NCI-H146 (cell line): Measurements from ENCODE around the gene OLFML2B.

Source experiments
- DNase-seq: peaks from one replicate; lab custom pipeline; 2025; lab: John Stamatoyannopoulos, UW

The OLFML2B gene

GRCh38 chr1:162006081-162006480, 17.6 kb downstream of the OLFML2B start:
- no peak for DNase-seq

- no peak for DNase-seq
Observed at GRCh38 chr1:162004441-162004950, 19.2 kb downstream of the OLFML2B start.

DNA sequence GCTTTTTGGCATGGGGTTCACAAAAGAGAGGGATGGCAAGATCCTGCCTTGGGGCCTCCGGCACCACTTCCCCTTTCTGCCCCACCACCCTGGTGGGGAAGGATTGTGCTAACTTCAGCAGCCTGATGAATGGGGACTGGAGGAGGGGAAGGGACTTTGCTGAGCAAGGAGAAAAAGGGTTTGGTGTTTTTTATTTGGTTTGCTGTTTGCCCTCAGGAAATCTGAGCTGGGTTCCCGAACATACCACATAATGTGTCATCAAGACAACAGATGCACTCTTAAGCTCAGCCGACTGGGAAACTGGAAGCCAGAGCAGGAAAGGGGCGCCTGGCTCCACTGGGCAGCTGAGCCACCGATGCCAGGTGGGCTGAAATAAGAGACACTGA, 19.8 kb downstream of the OLFML2B start:
- DNase-seq = no peak

DNA sequence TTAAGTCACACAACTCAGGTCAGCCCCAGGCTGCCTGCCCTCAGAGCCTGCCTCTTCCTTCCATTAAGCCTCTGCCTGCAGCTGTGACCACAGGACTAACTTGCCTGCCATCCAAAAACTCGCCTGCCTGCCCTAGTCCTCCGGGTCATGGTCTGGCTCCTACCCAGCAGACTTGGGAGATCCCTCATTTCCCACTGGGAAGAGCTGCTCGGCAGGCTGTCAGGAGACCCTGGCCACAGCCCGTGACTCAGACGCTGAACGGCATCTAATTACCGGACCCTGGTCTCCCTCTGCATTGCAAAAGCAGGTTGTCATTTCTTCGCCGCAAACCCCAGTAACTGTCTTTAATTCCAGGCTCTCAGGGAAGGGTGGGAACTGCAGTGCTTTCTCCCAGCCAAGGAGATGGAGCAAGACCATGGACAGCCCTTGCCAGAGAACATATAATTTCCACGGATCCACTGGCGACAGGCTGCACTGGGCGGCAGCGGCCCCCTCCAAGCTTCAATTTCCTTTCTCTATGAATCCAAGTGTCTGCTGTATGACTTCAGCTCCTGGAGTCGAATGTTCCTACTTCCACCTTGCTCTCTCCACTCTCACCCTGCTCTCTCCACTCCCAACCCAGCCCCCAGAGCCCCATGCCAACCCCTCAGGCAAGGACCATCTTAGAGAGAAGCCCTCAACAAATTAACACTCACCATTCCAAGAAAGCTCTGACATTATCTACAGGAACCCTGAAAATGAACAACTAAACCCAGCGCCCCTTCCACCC, 20.4 kb downstream of the OLFML2B start:
- DNase-seq = no peak

DNA sequence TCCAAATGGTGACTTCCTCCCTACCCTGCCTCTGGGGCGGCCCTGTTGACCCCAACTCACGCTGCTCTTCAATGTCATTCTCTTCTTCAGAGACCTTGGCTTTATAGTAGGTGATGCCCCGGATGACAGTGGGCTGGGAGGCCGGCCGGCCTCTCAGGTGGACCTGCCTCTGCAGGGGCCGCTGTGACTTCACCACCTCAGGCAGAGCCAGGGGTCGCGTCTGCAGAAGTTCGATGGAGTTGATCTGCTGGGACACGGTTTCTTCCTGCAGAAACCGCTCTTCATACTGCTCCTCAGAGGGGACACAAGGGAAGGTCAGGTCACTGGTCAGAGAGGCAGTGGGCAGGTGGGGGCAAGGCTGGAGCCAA, 23.6 kb downstream of the OLFML2B start:
- no peak for DNase-seq

DNA sequence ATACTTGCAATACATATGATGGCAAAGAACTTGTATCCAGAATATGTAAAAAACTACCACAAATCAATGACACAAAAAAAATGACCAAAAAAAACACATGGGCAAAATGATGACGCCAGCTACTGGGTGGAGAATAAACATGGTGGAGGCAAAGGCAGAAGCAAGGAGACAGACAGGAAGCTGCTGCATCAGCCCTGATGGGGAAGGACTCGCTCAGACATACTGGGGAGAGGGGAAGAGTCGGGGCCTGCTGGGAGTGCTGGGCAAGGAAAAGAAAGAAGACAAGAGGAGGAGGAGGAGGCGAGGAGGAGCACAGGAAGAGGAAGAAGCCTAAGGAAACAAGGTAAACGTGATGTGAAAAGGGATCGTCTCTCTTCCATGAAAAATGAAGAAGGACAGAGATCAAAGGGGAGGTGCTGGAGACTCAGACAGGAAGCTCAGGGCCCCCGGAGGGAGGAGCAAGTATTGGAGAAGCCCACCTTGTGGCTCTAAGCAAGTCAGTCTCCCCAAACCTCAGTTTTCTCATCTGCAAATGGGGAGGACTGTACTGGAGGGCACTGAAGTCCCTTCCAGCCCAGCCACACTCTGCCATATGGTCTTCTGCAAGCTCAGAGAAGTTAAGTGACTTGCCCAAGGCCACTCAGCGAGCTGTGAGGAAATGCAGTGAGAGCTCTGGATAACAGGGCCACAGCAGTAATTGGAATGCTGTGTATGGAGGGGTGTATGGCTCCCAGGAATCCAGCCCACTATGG, 24.2 kb downstream of the OLFML2B start:
- DNase-seq = no peak

- DNase-seq = peak; percentile 18
Observed at GRCh38 chr1:161998811-161999210, 24.9 kb downstream of the OLFML2B start.

DNA sequence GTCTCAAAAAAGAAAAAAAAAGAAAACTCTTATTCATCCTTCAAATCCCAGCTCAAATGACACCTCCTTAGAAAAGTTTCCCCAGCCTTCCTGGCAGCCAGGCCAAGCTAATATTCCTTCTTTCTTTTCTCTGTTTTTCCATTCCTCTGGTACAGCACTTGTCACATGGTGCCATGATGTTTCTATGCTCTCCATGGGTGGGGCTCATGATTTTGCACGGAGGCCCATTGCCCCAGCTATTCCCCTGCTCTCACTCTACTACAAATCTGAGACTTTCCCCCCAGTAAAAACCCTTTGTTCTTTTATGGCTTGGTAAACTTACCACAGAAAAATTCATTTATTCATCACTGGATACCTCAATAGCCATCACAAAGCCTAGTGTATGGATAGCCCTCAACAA, 26.5 kb downstream of the OLFML2B start:
- DNase-seq = no peak

GRCh38 chr1:161994175-161994668, 29.4 kb downstream of the OLFML2B start:
- DNase-seq = no peak

DNA sequence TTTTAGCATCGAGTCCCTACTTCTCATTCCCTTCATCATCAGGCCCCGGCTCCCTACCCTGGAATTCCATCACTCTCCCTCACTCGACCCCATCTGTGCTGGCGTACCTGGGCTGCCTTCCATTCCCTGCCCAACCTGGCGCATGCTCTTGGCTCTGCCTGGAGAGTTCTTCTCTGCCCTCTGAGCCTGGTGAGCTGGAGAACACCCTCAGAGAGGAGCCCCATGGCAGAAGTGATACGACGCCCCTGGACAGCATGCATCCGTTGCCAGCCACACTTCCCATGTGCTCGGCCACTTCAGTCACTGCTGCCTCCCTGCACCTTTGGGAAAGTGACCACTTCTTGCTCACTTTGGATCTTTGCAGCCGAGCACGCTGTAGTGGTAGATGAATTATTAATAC, 30.1 kb downstream of the OLFML2B start:
- DNase-seq = no peak

DNA sequence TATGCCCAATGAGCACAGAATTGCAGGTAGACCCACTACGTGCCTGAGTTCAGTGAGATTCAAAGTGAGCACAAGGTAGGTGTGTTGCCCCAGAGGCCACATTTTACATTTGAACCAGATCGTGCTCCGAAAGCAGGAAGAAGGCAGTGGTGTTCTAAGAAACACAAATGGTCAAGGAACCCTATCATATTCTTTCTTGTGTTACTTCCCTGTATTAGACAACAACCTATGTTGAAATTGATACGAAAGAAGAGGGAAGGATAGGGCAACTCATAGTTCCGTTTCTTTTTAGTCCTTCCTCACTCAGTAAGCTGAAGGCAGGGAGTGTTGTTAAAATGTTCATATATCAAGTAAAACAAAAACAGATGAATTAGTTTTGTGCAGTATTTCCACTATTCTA, 33.9 kb downstream of the OLFML2B start:
- no peak for DNase-seq

- no peak for DNase-seq
Observed at GRCh38 chr1:161989108-161989507, 34.6 kb downstream of the OLFML2B start.

DNA sequence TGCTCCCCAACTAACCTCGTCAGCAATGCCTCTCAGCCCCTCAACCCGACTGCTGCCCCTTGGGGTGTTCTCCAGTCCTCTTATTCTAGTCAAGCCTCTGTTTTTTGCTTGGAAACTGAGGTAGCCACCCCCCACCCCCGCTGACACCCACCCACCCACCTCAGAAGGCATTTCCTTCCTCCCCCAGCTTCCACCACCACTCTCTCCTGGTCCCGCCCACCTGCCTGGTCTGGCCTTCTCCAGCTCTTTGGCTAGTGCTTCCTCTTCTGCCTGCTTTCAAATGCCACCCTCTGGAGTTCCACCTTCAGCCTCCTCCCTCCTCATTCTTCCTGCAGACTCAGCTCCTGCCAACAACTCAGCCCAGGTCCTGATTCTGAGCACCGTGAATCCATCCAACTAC, 35.3 kb downstream of the OLFML2B start:
- DNase-seq = no peak

- no peak for DNase-seq
Observed at GRCh38 chr1:161987872-161988271, 35.8 kb downstream of the OLFML2B start.

- DNase-seq = no peak
Observed at GRCh38 chr1:161987303-161987702, 36.4 kb downstream of the OLFML2B start.

DNA sequence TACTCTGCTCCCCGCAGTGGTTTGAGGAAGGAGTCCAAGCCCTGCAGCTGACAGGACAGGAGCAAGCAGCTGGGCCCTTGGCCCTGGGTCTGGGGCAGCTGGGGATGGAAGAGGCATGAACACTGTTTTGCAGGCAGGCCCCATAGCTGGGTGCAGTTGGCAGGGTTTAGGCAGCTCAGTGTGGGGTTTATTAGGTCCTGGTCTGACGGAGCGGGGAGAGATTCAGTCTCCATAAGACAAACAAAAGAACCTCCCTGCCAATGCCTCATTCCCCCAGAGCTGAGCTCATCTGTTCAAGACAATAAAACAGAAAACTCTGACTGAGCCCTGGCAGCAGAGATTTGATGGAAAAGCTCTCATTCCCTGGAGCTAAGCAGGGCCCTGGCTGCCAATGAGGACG, 37.3 kb downstream of the OLFML2B start:
- no peak for DNase-seq

GRCh38 chr1:161985301-161985822, 38.3 kb downstream of the OLFML2B start:
- DNase-seq = no peak

DNA sequence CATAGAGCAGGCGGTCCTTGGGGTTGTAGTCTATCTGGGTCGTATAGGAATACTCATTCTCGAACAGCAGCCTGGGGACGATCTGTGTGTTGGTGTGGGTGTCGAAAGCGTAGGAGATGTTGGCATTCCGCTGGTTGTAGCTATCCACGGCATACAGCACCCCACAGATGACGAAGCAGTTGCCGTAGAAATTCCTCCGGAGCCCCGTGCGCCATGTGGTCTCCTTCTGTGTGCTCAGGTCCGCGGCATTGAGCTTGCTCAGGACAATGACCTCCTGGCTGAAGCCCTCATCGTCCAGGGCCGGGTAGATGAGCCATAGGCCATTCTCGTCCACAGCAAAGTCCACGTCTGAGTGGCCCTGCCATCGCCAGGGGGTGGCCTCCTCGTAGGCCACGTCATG, 39.9 kb downstream of the OLFML2B start:
- DNase-seq = no peak

- no peak for DNase-seq
Observed at GRCh38 chr1:161982917-161983316, 40.8 kb downstream of the OLFML2B start.

GRCh38 chr1:161982507-161982895, 41.2 kb downstream of the OLFML2B start:
- no peak for DNase-seq

DNA sequence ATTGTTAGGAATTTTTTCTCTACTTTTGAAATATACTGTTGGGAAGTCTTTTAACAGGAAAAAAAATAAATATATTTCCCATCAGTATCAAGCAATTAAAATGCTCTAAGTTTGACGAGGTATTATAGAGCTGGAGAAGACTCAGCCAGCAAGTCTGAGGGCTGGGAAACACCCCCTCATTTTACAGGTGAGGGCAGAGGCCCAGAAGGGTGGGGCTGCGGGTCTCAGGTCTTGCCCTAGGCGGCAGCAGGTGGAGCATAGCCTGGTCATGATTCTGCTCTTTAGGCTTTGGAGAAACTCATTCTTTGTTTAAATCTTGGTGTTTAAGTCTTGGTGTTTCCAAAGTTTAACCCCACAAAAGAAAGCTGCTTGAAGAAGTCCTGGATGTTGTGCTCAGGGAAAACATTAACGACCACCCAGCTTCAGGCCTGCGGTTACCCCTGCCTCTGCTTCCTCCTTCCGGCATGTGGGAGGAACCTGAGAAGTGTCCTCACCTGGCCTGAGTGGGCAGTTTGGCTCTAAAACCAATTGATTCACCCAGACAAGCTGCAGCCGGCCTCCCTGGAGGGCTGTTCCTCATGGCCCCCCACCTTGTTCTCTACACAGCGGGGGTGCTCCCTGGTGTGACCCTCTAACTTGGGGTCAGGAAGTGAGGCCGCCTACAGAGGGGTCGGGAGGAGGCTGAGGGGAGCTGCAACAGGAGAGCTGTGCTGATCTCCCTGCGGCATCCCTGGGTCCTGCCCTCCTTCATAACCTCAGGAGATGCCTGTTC, 41.7 kb downstream of the OLFML2B start:
- no peak for DNase-seq

DNA sequence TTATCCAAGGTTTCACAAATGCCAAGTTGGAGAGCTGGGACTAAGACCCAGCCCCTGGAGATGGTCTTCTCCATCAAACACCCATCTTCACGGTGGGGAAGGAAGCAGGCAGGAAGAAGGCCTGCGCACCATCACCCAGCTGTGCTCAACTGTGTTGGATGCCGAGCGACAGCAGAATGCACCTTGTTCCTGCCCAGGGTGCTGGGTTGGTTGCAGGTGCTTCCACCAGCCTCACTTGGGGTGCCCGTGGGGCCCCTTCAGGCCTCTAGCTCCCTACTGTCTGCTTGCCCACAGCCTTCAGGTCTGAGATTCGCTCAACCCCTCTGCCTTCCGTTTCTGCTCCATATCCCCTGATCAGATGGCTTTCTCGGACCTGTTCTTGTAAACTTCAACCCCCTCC, 42.5 kb downstream of the OLFML2B start:
- DNase-seq = no peak
